RWPE2 (cell line): ENCODE results near the gene BMI1.
"Not testable (repeated sequence)": the region's sequence is repeated elsewhere in the genome, so short reads cannot be mapped to it uniquely, and the experiment has no call there.

Source experiments
- ATAC-seq: fragments of 200-7000 bp; cut with Tn5 transposase; 3 replicates; pipeline ENCODE4 v1.9.1; 2021; ENCODE audit warnings: low read depth
- DNase-seq: peaks from one replicate; pipeline ENCODE4 v3.0.0-alpha.2; 2020; ENCODE audit warnings: low spot score
- H3K27ac ChIP-seq: fragments of 450-650 bp; 2 replicates; pipeline ENCODE4 v1.5.1; 2017; ENCODE audit warnings: mild to moderate bottlenecking; ENCODE audit not compliant: poor library complexity, severe bottlenecking
- H3K27me3 ChIP-seq: fragments of 250-450 bp; sonication (Bioruptor Pico); 2 replicates; pipeline ENCODE4 v1.5.1; 2021; ENCODE audit warnings: mild to moderate bottlenecking, moderate library complexity; ENCODE audit not compliant: insufficient read depth, poor library complexity, severe bottlenecking
- H3K36me3 ChIP-seq: fragments of 250-450 bp; sonication (Bioruptor Pico); 2 replicates; pipeline ENCODE4 v1.5.1; 2020; ENCODE audit warnings: low read depth, mild to moderate bottlenecking, moderate library complexity
- H3K4me1 ChIP-seq: fragments of 250-450 bp; sonication (Bioruptor Pico); 2 replicates; pipeline ENCODE4 v1.5.1; 2021; ENCODE audit warnings: mild to moderate bottlenecking, moderate library complexity; ENCODE audit not compliant: insufficient read depth, poor library complexity, severe bottlenecking
- H3K4me3 ChIP-seq: fragments of 250-450 bp; sonication (Bioruptor Pico); 2 replicates; pipeline ENCODE4 v1.5.1; 2021; ENCODE audit warnings: mild to moderate bottlenecking, moderate library complexity; ENCODE audit not compliant: severe bottlenecking
- H3K9me3 ChIP-seq: fragments of 250-450 bp; sonication (Bioruptor Pico); 2 replicates; pipeline ENCODE4 v1.5.1; 2021; ENCODE audit warnings: mild to moderate bottlenecking, moderate library complexity; ENCODE audit not compliant: severe bottlenecking
- TF ChIP-seq, protein P1 (sequence below): fragments of 450-650 bp; IDR thresholded peaks from one replicate; pipeline ENCODE4 v1.5.1; 2017; ENCODE audit warnings: mild to moderate bottlenecking, moderate library complexity; ENCODE audit not compliant: poor library complexity, severe bottlenecking

BMI1 gene

DNA sequence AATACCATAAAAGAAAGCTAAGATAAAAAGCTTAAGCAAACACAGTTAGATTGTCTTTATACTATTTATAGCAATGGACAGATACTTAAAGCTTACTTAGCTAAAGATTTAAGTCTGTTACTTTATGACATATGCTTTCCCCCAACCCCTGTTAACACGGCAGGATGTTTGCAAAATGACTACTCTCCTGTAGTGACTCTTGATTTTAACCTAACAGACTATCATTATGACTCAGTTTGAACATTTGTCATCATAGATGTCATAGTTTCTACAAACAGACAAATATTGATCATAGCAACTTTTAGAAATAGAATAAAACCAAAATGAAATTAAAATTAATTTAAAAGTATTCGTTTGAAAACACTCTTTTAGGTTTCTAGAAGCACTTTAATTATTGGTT is 12.5 kb upstream of the BMI1 start:
- Histone ChIP-seq H3K4me1 (peaks cover 7% of the 10 kb centered on the region), H3K4me3 (no peak overlapping the region), H3K27me3 (no peaks in the 10 kb centered on the region), H3K27ac (no peak overlapping the region), H3K9me3 (no peaks in the 10 kb centered on the region), H3K36me3 (no peaks in the 10 kb centered on the region)
- peak; percentile 73 for ATAC-seq
- DNase-seq = no peak
- TF ChIP-seq, protein P1, sequence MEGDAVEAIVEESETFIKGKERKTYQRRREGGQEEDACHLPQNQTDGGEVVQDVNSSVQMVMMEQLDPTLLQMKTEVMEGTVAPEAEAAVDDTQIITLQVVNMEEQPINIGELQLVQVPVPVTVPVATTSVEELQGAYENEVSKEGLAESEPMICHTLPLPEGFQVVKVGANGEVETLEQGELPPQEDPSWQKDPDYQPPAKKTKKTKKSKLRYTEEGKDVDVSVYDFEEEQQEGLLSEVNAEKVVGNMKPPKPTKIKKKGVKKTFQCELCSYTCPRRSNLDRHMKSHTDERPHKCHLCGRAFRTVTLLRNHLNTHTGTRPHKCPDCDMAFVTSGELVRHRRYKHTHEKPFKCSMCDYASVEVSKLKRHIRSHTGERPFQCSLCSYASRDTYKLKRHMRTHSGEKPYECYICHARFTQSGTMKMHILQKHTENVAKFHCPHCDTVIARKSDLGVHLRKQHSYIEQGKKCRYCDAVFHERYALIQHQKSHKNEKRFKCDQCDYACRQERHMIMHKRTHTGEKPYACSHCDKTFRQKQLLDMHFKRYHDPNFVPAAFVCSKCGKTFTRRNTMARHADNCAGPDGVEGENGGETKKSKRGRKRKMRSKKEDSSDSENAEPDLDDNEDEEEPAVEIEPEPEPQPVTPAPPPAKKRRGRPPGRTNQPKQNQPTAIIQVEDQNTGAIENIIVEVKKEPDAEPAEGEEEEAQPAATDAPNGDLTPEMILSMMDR = no peak

DNA sequence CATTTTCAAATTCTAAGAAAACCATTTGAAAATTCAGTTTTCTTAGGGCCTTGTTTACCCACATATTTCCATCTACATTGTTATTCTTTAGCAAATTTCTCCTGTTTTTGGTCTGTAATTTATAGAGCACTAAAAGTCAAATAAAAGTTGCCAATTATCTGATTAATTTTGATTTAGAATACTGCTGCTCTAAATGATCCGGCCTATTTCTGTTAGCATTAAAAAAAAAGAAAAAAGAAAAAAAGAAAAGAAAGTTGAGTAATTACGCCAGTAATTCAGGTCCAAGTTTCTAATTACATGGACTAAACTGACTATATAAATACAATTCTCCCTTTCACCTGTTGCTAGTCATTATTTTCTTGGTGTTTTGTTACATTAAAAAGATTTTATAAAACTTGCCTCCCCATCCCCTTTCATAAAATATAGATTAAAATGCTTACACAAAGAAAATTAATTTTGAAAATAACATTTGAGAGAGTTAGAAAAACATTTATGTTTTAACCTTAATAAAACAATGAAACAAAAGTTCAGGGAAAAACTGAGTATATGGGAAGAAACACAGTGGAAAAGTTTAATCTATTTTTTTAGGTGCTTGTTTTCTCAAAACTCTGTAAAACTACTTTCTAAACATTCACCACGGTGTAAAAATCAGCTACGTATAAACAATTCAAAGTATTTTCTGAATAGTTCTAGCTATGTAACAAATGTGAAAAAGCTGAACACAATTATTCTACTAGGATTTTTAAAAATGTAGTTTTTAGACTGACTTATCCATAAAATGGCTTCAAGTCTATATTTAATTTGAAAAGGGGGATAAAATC is 11.5 kb upstream of the BMI1 start:
- H3K4me1 ChIP-seq = peaks cover 7% of the 10 kb centered on the region
- no peak overlapping the region for H3K27ac ChIP-seq
- H3K36me3 ChIP-seq = no peaks in the 10 kb centered on the region
- ATAC-seq = no peak
- no peak overlapping the region for H3K4me3 ChIP-seq
- H3K27me3 ChIP-seq = no peaks in the 10 kb centered on the region
- H3K9me3 ChIP-seq = no peaks in the 10 kb centered on the region
- no peak for DNase-seq
- TF ChIP-seq, protein P1 = no peak

DNA sequence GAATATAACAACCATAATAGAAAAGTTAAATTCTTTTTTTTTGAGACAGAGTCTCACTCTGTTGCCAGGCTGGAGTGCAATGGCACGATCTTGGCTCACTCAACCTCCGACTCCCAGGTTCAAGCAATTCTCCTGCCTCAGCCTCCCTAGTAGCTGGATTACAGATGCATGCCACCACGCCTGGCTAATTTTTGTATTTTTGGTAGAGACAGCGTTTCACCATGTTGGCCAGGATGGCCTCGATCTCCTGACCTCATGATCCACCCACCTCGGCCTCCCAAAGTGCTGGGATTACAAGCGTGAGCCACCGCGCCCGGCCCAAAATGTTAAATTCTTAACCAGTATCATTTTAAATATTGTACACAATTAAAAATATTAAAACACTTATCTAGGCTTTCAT is 10.9 kb upstream of the BMI1 start:
- not testable (repeated sequence) for ATAC-seq

DNA sequence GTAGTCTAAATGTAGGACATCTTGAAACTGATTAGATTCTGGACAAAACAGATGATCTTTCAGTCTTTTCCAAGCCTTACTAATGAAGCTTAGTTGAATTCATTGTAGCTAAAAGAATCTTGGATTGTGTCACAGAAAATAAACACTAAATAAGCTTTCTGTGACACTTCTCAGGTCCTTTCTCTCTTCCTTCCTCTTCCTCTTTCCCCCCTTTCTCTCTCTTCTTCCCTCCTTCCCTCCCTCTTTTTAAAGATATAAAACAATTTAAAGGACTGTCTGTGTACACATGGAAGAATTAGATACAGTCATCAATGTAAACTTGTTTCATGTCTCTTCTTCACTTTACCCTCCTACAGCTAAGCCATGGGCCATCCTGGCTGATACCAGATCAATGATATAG is 10.0 kb upstream of the BMI1 start:
- Histone ChIP-seq H3K4me1 (peaks cover 7% of the 10 kb centered on the region), H3K36me3 (no peaks in the 10 kb centered on the region), H3K4me3 (no peak overlapping the region), H3K27me3 (no peaks in the 10 kb centered on the region), H3K9me3 (no peaks in the 10 kb centered on the region), H3K27ac (no peak overlapping the region)
- TF ChIP-seq, protein P1 = no peak
- ATAC-seq (no peak), DNase-seq (no peak)

More for the DNA sequence above, 10.9 kb upstream of the BMI1 start:
- not testable (repeated sequence) for H3K27ac ChIP-seq, H3K4me1 ChIP-seq, H3K4me3 ChIP-seq, H3K9me3 ChIP-seq, H3K36me3 ChIP-seq, DNase-seq, H3K27me3 ChIP-seq

DNA sequence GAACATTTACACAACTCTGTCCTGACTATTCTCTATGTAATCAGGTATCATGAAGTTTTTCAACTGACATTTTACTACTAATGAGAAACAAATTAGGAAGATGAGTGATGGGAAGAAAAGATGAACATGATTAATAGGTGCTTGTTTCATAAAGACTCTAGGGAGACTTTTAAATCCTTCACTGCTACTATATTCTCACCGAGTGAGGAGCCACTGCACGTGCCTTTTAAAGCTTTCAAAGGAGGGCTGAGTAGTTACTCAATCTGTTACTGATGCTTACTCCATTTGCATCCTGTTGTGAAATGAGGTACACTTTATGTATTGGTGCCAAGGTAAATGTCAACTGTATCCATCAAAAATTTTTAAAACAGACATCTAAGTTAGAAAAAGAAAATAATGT is 6.0 kb upstream of the BMI1 start:
- H3K9me3 ChIP-seq = no peaks in the 10 kb centered on the region
- H3K36me3 ChIP-seq = no peaks in the 10 kb centered on the region
- DNase-seq = no peak
- H3K4me1 ChIP-seq = peaks cover 11% of the 10 kb centered on the region
- H3K4me3 ChIP-seq = no peak overlapping the region
- no peak for ATAC-seq
- no peaks in the 10 kb centered on the region for H3K27me3 ChIP-seq
- H3K27ac ChIP-seq = no peak overlapping the region
- TF ChIP-seq, protein P1 = no peak
